GM12872 (cell line): ENCODE results near the gene SGCA.

Experiments
- TF ChIP-seq, protein P1 (sequence below): IDR thresholded peaks from 3 replicates; pipeline ENCODE4 v1.5.1; 2011; ENCODE audit warnings: low read depth, mild to moderate bottlenecking, low read length, moderate library complexity; ENCODE audit not compliant: insufficient read depth

Gene SGCA

DNA sequence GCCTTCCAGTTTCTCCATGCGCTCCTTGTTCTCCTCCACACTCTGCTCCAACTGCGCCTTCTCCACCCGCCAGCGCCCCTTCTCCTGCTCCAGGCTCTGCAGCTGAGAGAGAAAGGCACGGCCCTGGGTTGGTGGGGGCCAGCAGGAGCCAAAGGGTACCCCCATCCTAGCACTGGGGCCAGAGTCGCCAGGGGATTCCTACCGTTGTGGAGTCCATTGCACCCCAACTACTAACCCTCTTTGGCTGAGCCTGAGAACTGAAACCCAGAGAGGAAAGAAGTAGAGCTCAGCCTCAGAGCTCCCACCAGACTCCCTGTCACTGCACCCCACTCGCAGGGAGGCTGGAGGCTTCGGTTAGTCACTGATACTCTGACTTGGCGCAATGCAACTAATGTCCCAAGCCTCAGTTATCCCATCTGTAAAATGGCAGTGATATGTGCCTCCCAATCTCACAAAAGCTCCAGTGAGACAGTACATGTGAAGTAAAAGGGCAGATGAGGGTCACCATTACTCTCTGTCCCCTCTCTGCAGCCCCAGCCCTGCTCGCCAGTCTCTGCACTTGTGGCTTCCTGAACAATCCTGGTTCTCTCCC is 29.6 kb upstream of the SGCA start:
- TF ChIP-seq, protein P1, sequence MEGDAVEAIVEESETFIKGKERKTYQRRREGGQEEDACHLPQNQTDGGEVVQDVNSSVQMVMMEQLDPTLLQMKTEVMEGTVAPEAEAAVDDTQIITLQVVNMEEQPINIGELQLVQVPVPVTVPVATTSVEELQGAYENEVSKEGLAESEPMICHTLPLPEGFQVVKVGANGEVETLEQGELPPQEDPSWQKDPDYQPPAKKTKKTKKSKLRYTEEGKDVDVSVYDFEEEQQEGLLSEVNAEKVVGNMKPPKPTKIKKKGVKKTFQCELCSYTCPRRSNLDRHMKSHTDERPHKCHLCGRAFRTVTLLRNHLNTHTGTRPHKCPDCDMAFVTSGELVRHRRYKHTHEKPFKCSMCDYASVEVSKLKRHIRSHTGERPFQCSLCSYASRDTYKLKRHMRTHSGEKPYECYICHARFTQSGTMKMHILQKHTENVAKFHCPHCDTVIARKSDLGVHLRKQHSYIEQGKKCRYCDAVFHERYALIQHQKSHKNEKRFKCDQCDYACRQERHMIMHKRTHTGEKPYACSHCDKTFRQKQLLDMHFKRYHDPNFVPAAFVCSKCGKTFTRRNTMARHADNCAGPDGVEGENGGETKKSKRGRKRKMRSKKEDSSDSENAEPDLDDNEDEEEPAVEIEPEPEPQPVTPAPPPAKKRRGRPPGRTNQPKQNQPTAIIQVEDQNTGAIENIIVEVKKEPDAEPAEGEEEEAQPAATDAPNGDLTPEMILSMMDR = no peak

DNA sequence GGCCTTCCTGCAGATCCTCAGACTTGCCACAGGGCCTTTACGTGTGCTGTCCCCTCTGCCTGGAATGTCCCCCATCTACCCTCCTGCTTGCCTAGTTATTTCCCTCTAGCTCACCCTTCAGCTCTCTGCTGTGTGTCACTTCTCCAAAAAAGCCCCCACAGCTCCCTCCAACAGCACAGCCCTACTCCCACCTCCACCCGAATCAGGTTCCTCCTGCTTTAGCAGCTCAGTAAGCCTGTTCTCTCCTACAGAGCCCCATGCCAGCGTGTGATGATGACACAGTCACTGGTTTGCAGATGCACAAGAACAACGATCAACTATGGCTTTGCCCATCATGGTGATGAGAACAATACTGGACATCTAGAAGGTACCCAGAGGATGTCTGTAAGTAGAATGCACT is 28.8 kb upstream of the SGCA start:
- TF ChIP-seq, protein P1 = no peak

DNA sequence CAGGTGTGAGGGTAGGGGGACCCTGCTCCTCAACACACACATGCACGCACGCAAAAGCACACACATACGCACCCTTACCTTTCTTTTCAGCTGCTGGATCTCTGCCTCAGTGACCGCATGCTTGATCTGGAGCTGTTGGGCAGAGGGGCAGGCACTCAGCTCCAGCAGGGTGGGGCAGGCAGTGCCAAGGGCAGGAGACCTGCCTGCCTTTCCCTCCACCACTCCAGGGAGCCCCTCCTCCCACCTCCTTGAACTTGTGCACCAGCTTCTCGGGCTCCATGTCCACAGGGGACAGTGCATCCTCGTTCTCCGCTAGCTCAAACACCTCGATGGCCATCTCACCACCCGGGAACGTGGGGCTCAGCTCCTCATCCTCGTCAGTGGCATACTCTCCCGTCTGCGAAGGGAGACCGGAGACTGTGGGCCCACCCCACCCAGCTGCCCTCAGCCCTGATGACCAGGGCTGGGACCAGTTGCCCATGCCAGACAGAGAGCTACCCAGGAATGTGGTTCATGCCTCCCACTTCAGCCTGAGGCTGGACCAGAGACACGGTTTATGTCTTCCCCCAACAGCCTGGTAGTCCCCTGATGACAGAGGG is 26.5 kb upstream of the SGCA start:
- TF ChIP-seq, protein P1 = no peak

DNA sequence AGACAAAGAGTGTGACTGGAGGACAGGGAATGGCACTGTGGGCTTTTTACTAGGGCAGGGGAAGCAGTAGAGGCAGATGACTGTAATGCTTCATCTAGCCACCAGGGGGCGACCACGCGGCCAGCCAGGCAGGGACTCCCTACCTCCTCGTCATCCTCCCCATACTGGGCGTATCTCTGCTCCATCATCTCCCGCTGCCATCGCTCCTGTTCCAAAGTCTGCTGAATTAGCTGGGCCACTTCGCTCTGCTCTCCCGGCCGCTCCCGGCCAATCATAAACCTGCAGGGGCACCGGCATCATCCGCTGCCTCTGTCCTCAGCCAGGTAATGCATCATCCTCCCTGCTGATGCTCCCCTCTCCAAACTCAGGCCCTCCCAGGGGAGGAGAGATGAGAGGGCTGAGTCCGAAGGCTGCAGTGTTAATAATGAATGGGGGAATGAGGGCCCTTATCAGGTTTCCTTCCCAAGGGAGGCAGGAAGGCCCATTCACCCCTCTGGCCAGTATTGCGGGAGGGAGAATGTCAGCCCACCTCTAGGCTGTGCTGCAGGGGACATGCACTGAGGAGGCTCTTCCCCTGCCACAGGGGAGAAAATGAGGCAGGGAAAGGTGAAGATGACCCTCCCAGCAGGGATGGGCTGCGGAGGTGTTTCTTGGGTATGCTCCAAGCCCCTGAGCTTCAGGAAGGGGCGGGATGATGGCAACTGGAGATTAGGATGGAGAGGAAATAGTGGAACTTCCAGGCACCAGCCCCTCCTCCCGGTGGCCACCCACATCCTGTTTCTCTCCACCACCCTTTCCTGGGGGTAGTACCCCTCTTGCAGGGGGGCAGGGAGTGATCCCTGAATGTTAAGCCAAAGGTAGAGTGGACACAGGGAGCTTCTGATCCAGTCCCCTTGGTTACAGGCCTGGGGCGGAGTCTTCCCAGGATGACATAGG is 25.6 kb upstream of the SGCA start:
- TF ChIP-seq, protein P1 = peak; percentile 99

DNA sequence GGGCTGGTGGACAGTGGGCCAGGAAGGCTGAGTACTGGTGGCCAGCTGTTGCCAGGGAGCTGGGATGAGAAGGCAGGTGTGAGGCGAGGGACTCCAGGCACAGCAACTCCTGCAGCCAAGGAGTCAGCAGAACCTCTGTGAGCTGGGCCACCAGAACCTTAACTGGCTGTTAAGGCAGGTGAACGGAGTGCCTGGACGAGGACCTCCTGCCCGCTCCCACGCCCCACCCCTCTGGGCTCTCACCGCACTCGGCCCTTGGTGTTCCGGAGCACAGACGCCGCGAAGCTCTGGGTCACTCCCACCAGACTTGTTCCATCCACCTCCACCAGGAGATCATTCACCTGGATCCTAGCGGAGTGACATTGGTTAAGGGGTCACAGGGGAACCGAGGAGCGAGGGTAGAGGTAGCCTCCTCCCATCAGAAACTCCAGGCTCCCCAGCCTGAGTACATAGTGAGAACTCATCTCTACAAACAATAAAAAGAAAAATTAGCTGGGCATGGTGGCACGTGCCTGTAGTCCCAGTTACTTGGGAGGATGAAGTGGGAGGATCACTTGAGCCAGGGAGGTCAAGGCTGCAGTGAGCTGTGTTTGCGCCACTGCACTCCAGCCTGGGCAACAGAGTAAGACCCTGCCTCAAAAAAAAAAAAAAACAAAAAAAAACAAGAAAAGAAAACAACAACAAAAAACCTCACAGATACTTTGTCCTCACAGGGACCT is 24.6 kb upstream of the SGCA start:
- TF ChIP-seq, protein P1 = no peak

DNA sequence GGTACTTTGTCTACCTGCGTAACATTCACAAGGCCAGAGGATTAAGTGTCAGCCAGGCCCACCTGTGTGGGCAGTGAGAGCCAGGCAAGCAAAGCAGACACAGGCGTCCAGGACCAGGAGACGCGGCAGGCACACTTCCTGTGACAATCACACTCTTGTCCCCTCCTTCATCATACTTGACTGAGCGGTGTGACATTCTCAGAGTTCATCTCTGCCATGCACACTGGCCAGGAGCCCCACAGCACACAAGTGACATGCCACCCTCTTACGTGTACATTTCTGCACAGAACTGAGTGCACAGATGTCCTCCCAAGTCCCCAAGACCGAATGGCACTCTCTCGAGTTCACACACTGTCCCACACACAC is 24.1 kb upstream of the SGCA start:
- TF ChIP-seq, protein P1 = no peak
